IPS-11a (cell line): Measurements from ENCODE around the gene HOXD12.

Experiments
- H3K4me3 ChIP-seq: one replicate; pipeline ENCODE4 v1.5.1; 2013; ENCODE audit warnings: low read depth, low read length, control low read depth

The HOXD12 gene, protein sequence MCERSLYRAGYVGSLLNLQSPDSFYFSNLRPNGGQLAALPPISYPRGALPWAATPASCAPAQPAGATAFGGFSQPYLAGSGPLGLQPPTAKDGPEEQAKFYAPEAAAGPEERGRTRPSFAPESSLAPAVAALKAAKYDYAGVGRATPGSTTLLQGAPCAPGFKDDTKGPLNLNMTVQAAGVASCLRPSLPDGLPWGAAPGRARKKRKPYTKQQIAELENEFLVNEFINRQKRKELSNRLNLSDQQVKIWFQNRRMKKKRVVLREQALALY

DNA sequence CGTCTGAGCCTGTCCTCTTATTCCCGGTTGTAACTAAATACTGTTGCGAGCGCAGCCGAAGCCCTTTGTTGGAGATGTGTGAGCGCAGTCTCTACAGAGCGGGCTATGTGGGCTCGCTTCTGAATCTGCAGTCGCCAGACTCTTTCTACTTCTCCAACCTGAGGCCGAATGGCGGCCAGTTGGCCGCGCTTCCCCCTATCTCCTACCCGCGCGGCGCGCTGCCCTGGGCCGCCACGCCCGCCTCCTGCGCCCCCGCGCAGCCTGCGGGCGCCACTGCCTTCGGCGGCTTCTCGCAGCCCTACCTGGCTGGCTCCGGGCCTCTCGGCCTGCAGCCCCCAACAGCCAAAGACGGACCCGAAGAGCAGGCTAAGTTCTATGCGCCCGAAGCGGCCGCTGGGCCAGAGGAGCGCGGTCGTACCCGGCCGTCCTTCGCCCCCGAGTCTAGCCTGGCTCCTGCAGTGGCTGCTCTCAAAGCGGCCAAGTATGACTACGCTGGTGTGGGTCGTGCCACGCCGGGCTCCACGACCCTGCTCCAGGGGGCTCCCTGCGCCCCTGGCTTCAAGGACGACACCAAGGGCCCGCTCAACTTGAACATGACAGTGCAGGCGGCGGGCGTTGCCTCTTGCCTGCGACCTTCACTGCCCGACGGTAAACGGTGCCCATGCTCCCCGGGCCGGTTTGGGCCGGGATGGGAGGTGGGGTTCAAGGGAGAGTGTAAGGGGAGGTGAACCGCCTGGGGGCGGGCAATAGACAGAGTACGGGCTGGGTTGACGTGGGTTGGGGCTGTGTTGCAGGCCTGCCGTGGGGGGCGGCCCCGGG is at the start of gene HOXD12:
Gene HOXD12 (plus strand): TSS at position 68 of the 819 bp plus-strand sequence. CDS start 7 bp downstream, at position 75.
- no peak within 1 kb of the TSS for H3K4me3 ChIP-seq

DNA sequence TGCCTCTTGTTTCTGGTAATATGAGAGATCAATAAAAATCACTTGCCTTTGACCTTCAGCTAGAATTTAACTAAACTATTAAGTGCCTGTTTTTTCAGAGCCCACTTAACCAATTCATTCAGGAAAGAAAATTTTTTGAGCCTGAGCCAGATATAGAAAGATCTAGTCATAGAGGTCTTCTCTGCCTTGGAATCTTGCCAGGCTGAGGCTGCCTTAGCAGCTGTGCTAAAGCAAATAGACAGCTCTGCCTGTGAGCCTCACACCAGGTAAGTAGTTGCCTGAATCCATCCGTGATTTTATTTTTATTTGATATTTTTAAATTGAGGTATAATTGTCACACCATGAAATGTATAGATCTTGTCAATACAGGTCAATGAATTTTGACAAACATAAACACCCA is 43.2 kb upstream of the HOXD12 start:
- no peak overlapping the region for H3K4me3 ChIP-seq

GRCh38 chr2:176063958-176064357 is 35.6 kb upstream of the HOXD12 start:
- no peak overlapping the region for H3K4me3 ChIP-seq

DNA sequence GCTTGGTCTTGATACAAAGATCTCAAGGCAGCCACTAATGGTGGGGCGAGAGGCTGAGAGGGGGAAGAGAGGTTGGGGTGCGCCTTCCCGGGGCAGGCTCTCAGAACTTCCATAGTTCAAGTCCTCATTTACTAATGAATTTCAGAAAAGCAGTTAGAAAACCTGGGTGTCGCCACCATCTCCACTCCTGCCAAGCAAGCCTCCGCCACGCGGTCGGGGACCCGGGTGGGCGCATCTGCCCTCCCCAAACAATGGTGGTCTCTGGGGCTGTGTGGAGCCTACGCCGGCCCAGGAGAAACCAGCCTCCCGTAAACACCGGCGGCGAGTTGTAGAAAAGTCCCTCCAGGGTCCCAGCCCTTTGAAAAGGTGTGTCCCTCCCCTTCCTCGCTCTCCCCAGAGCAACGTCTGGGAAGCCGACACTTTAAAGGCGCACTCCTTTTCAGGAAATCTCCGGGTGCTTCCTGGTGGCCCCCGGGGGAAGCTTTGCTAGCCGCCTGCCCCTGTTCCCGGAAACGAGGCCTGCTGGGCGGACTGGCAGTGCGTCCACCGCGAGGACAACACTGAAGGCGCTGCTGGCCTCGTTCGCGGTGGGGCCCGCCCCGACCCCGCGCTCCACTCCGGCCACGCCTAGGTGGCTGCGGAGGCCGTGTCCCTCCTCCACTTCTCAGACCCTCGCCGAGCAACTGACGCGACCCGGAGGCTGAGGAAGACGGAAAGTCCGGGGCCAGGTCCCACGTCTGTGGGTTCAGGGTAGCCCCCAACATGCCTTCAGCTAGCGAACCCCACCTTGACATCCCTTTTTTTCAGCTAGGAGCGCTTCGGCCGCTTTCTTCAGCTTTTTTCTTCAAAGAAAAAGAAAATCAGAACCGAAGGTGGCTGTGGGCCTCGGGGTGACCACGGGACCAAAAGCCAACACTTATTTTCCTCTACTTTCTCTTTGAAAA is 32.7 kb upstream of the HOXD12 start:
- H3K4me3 ChIP-seq = no peak overlapping the region

GRCh38 chr2:176067589-176068418 is 31.8 kb upstream of the HOXD12 start:
- no peak overlapping the region for H3K4me3 ChIP-seq

DNA sequence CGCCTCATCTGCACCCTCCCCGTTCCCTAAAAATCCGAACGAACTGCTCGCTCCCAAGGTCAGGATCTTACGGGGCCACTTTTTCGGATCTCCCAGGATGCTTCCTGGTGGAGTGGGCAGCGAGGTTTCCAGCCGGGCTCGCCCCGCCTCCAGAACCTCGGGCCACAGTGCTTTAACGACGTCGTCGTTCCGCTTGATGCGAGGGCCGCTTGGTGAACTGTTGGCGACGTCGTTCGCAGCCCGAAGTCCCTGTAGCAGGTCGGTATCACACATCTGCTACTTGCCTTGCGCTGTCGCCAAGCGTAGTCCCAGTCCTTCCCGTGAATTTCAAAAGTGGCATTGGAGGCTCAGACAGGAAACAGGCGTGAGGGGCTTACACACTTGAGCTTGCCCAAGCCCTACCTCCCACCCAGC is 31.2 kb upstream of the HOXD12 start:
- H3K4me3 ChIP-seq = no peak overlapping the region

- H3K4me3 ChIP-seq = no peak overlapping the region
These were observed 28.0 kb upstream of the HOXD12 start for GRCh38 chr2:176071330-176072291.

DNA sequence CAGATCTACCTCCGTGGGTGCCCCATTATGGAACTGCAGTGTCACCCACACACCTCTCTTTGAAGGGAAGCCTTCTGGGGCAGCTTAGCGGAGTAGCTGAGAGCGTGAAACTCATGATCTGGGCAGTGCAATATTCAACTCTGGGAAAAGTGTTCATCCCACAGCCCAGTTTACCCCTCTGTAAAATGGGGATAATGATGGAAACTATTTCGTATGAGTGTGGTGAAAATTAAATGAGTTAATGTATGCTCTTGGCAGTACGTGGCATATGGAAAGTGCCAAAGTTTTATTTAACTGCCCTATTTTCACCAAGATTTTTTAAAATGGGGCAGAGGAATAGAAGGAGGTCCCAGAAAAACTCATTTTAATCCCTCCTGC is 27.3 kb upstream of the HOXD12 start:
- H3K4me3 ChIP-seq = no peak overlapping the region

DNA sequence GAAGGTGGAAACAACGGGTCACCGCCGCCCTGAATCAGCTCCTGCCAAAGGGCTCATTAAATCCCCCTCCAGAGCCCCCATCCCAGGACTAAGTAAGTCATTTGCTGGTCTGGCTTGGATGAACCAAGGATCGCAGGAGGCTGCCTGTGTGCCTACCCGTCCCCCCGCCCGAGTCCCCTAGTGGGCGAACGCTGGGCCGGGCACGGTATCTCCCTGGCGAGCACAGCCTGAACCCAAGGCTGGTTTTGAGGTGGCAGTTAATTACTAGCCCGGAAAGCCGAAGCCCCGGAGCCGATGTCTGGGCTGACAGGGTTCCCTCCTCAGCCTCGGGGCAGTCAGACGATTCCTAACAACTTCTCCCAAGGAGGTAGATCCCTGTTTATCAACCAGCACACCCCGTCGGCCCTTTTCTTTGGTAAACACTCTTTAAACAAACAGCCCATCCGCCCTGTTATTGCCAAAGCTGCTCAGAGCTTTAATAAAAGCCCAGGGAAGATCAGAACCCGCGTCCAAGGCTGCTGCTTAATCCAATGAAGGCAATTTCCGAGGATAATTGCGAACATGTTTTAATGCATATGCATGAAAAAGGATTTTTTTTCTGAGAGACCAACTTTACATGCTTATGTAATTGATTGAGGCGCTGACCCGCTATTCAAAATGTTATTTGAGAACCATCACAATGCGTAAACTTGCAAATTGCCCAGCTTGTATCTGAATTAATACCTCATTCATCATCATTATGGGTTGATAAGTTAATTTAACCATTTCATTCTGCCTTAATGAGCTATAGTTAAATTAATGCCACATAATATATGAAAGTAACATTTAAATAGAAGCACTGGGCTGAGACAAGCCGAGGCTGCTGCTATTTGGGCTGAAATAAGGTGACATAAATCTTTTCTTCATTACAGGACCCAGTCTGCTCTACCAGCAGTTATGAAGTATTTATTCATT is 26.4 kb upstream of the HOXD12 start:
- no peak overlapping the region for H3K4me3 ChIP-seq

DNA sequence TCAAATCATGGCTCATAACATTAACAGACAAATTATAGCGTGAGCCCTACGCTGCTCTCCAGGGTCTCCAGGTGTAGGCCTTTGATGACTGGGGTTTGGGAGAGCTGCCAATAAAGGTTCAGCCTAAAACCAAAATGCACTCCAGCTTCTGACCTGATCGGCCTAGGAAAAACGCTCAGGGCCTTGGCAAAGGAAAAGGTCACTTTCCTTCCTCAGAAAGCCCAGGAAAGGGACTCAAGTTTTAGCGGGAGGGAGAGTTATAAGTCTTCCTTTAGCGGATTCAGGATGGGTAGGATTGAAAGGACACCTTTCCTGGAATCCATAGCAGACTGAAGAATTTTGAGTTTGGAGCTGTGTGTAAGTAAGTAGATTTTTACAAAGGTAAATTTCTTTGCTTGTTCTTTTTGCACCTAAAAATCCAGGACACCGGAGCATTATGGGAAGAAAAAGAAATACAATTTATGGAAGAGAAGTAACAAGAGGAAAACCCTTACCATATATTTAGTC is 24.6 kb upstream of the HOXD12 start:
- no peak overlapping the region for H3K4me3 ChIP-seq

- no peak overlapping the region for H3K4me3 ChIP-seq
These were observed 24.1 kb upstream of the HOXD12 start for GRCh38 chr2:176075481-176075880.

- H3K4me3 ChIP-seq = no peak overlapping the region
These were observed 23.5 kb upstream of the HOXD12 start for GRCh38 chr2:176076063-176076462.

- H3K4me3 ChIP-seq = no peak overlapping the region
These were observed 22.8 kb upstream of the HOXD12 start for GRCh38 chr2:176076796-176077195.

GRCh38 chr2:176078541-176079284 is 20.9 kb upstream of the HOXD12 start:
- H3K4me3 ChIP-seq = peak overlapping the region; percentile 20

- peak overlapping the region; percentile 20 for H3K4me3 ChIP-seq
These were observed 20.2 kb upstream of the HOXD12 start for GRCh38 chr2:176079285-176079830.

GRCh38 chr2:176079831-176080539 is 19.6 kb upstream of the HOXD12 start:
- H3K4me3 ChIP-seq = peak overlapping the region; percentile 20
